Activated CD8-positive, alpha-beta memory T cell treated with anti-CD3 and anti-CD28 coated beads for 36 hours (primary cell): Measurements from ENCODE around the gene CALML3. TPM values are rescaled to one million over a fixed set of nuclear protein-coding genes. Genes with fewer than 3 reads are reported as not detected.

Experiments used
- CTCF ChIA-PET: fragments of 350-600 bp; sonication (Branson Sonifier 250); formaldehyde crosslinking; loops from one replicate; lab custom pipeline; 2021; ENCODE audit warnings: antibody characterized with exemption; lab: Charles Lee
- POLR2A ChIA-PET: fragments of 350-600 bp; sonication (Branson Sonifier 250); formaldehyde crosslinking; loops from one replicate; lab custom pipeline; 2021; ENCODE audit warnings: antibody characterized with exemption; lab: Charles Lee
- total RNA-seq, 2 experiments: library from RNA; stranded (reverse); gene quantifications; one replicate each; pipeline ENCODE4 v1.2.3, GENCODE V29; 2021

Gene CALML3
- total RNA-seq, 2 experiments from 2014 or later: not detected

GRCh38 chr10:5575144-5575481, 50.4 kb downstream of the CALML3 start:
- ChIA-PET CTCF (no interaction called here), POLR2A (no interaction called here)

DNA sequence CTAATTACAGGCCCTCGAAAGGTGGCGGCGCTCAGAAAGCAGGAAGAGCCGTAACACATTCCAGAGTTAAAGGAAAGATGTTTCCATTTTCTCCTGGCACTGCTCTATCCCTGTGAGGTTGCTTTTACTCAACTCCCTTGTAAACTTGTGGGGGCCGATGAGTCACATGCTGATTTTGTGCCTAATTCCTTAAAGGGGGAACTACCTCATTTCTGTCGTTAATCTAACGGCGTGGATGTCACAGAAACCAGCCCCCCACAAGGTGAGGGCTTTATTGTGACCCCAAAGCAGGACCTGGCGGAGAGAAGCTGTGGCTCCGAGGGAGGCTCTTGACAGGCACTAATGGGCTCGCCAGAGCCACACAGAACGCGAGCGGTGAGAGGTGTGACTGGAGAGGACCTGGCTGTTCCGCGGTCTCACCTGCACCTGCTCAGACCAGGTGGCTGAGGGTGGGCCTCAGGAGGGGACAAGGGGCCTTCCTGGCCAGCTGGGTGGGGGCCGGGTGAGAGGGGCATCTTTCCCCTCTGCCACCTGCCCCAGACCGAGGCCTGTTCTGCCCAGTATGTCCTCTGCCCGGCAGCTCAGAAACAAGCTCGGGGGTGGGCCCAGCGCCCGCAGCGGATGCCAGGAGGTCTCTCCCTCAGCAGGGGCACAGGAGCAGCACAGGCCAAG, 50.9 kb downstream of the CALML3 start:
- ChIA-PET POLR2A (no interaction called here), CTCF (no interaction called here)

DNA sequence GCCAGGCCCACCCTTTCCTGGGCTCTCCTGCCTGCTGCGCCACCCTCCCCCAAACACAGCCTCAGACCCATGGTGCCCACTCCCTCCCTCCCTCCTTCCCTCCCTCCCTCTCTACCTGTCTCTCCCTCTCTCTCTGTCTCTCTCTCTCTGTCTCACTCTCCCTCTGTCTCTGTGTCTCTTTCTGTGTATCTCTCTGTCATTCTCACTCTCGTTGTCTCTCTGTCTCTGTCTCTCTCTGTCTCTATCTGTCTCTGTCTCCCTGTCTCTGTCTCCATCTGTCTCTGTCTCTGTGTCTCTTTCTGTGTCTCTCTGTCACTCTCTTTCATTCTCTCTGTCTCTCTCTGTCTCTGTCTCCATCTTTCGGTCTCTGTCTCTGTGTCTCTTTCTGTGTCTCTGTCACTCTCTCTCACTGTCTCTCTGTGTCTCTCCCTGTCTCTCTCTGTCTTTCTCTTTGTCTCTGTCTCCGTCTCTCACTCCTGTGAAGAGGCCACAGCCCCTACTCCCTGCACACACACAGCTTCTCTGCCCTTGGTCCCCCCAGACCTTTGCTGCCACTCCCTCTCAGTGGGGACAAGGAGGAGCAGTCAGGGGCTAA, 51.5 kb downstream of the CALML3 start:
- CTCF ChIA-PET: no interaction called here
- POLR2A ChIA-PET: no interaction called here

Other genes with a start within 250 kb of the CALML3 start
- not detected for gene UCN3, start 160.0 kb upstream of the CALML3 start, total RNA-seq
- not detected for gene TUBAL3, start 120.1 kb upstream of the CALML3 start, total RNA-seq
- 10 to 100 TPM; 29.9 to 30.0 TPM for gene NET1, start 112.4 kb upstream of the CALML3 start, total RNA-seq
- not detected for gene CALML5, start 25.4 kb upstream of the CALML3 start, total RNA-seq
- 10 to 100 TPM in 1 of 2 experiments, 1 to 10 TPM in 1; 9.0 to 10.1 TPM for gene ASB13, start 141.6 kb downstream of the CALML3 start, total RNA-seq
- 10 to 100 TPM; 70.9 to 75.6 TPM for gene TASOR2, start 159.9 kb downstream of the CALML3 start, total RNA-seq